Liver (tissue), 9 donors: ENCODE data around the gene SCNN1A. TPM values are rescaled to one million over a fixed set of nuclear protein-coding genes. Genes with fewer than 3 reads are reported as not detected.

Source experiments
- DNase-seq: peaks from one replicate; pipeline ENCODE4 v3.0.0-alpha.2; 2017; ENCODE audit warnings: low spot score
- H3K27ac ChIP-seq, 2 donors: one replicate each; pipeline ENCODE4 v1.7.0; 2013; ENCODE audit warnings: inconsistent platforms in 2 of 2, low read length in 2 of 2, control low read depth in 1 of 2, low read depth in 1 of 2, mild to moderate bottlenecking in 1 of 2
- H3K27me3 ChIP-seq, 4 donors: one replicate each; pipeline versions ENCODE4 v1.6.1 to v1.7.0; 2013; ENCODE audit warnings: low read length in 3 of 4, inconsistent platforms in 1 of 4, mild to moderate bottlenecking in 1 of 4, moderate library complexity in 1 of 4; ENCODE audit not compliant: control insufficient read depth in 4 of 4, insufficient read depth in 4 of 4
- H3K36me3 ChIP-seq, 4 donors: one replicate each; pipeline versions ENCODE4 v1.6.1 to v1.7.0; 2013; ENCODE audit warnings: low read length in 3 of 4, mild to moderate bottlenecking in 3 of 4, low read depth in 1 of 4, moderate library complexity in 1 of 4; ENCODE audit not compliant: control insufficient read depth in 4 of 4, insufficient read depth in 3 of 4
- H3K4me1 ChIP-seq, 4 donors: one replicate each; pipeline versions ENCODE4 v1.6.1 to v1.7.0; 2013; ENCODE audit warnings: low read length in 3 of 4, mild to moderate bottlenecking in 3 of 4, moderate library complexity in 1 of 4; ENCODE audit not compliant: control insufficient read depth in 4 of 4, insufficient read depth in 4 of 4
- H3K4me3 ChIP-seq, 3 donors: one replicate each; pipeline versions ENCODE4 v1.6.1 to v1.7.0; 2013; ENCODE audit warnings: low read length in 3 of 3, control low read depth in 1 of 3, low read depth in 1 of 3, mild to moderate bottlenecking in 1 of 3
- H3K9ac ChIP-seq, 2 donors: one replicate each; pipeline ENCODE4 v1.7.0; 2013; ENCODE audit warnings: low read length in 2 of 2, mild to moderate bottlenecking in 2 of 2, moderate library complexity in 2 of 2, control low read depth in 1 of 2, low read depth in 1 of 2
- H3K9me3 ChIP-seq, 4 donors: one replicate each; pipeline versions ENCODE4 v1.6.1 to v1.7.0; 2013; ENCODE audit warnings: low read length in 3 of 4; ENCODE audit not compliant: control insufficient read depth in 4 of 4
- EGR1 ChIP-seq, 2 donors: IDR thresholded peaks; 2 replicates each; pipeline ENCODE4 v1.6.1; 2016 to 2018; ENCODE audit warnings: antibody characterized with exemption in 2 of 2, low read depth in 2 of 2
- FOXA1 ChIP-seq: IDR thresholded peaks from 2 replicates; pipeline ENCODE4 v1.6.1; 2016; ENCODE audit warnings: antibody characterized with exemption
- FOXA2 ChIP-seq: IDR thresholded peaks from 2 replicates; pipeline ENCODE4 v1.6.1; 2016; ENCODE audit warnings: antibody characterized with exemption
- GABPA ChIP-seq, 2 donors: IDR thresholded peaks in 1 of 2; conservative IDR thresholded peaks in 1 of 2; 2 replicates each; pipeline ENCODE4 v1.6.1; 2016; ENCODE audit warnings: antibody characterized with exemption in 2 of 2, mild to moderate bottlenecking in 1 of 2, moderate library complexity in 1 of 2
- HNF4A ChIP-seq, 2 donors: conservative IDR thresholded peaks; 2 replicates each; pipeline ENCODE4 v1.6.1; 2016; ENCODE audit warnings: antibody characterized with exemption in 2 of 2, mild to moderate bottlenecking in 2 of 2
- HNF4G ChIP-seq: IDR thresholded peaks from 2 replicates; pipeline ENCODE4 v1.6.1; 2016; ENCODE audit warnings: antibody characterized with exemption
- JUND ChIP-seq, 2 donors: IDR thresholded peaks; 2 replicates each; pipeline ENCODE4 v1.6.1; 2016; ENCODE audit warnings: antibody characterized with exemption in 2 of 2
- NR2F2 ChIP-seq: IDR thresholded peaks from 2 replicates; pipeline ENCODE4 v1.6.1; 2016; ENCODE audit warnings: antibody characterized with exemption
- RAD21 ChIP-seq, 2 donors: IDR thresholded peaks; 2 replicates each; pipeline ENCODE4 v1.6.1; 2016; ENCODE audit warnings: antibody characterized with exemption in 2 of 2, mild to moderate bottlenecking in 2 of 2
- SP1 ChIP-seq: IDR thresholded peaks from 2 replicates; pipeline ENCODE4 v1.6.1; 2018; ENCODE audit warnings: antibody characterized with exemption, mild to moderate bottlenecking
- TAF1 ChIP-seq: conservative IDR thresholded peaks from 2 replicates; pipeline ENCODE4 v1.6.1; 2016; ENCODE audit warnings: antibody characterized with exemption, mild to moderate bottlenecking
- YY1 ChIP-seq: IDR thresholded peaks from 2 replicates; pipeline ENCODE4 v1.6.1; 2016; ENCODE audit warnings: antibody characterized with exemption, mild to moderate bottlenecking
- WGBS: extraction: QIAGEN DNeasy Blood & Tissue Kit; methylation state at CpG from one replicate; pipeline ENCODE4 v1.1.7; 2013; 5-methylcytosine and 5-hydroxymethylcytosine counted together
- polyA plus RNA-seq, 2 donors: library from polyadenylated mRNA; stranded (reverse) in 1 of 2; unstranded in 1 of 2; fragments of 200-250 nt in 1 of 2; fragments of >200 nt in 1 of 2; fragmentation: Nextera tagmentation in 1 of 2; extraction: Ambion mirVana in 1 of 2; gene quantifications; one replicate each; pipeline versions ENCODE4 v1.2.1 to v1.2.3, GENCODE V29; 2013 to 2015
- total RNA-seq, 2 donors: library from RNA; depleted of rRNA; stranded (reverse); fragments of >200 nt; gene quantifications; one replicate each; pipeline ENCODE4 v1.2.3, GENCODE V29; 2014
- TF ChIP-seq, protein P1 (sequence below): fragments of 150-350 bp; IDR thresholded peaks from 2 replicates; pipeline ENCODE4 v1.5.1; 2017; ENCODE audit warnings: improper control_type of control experiment, low read depth, low read length; ENCODE audit not compliant: missing input control
- TF ChIP-seq, protein P2 (sequence below): IDR thresholded peaks from 2 replicates; pipeline ENCODE4 v1.6.1; 2016; ENCODE audit warnings: antibody characterized with exemption
- TF ChIP-seq, protein P3 (sequence below): IDR thresholded peaks from 2 replicates; pipeline ENCODE4 v1.6.1; 2016; ENCODE audit warnings: antibody characterized with exemption
- TF ChIP-seq, protein P4 (sequence below): IDR thresholded peaks from 2 replicates; pipeline ENCODE4 v1.6.1; 2016; ENCODE audit warnings: antibody characterized with exemption
- TF ChIP-seq, protein P5 (sequence below): IDR thresholded peaks from 2 replicates; pipeline ENCODE4 v1.6.1; 2016; ENCODE audit warnings: antibody characterized with exemption, mild to moderate bottlenecking
- donor health status: healthy.
- donor health status: healthy.
- donor health status: healthy.
- donor health status: healthy.
- donor health status: healthy.

The SCNN1A gene
- 1 to 10 TPM in 1 of 2 donors, under 1 TPM in 1; 0.47 to 7.7 TPM for total RNA-seq
- 1 to 10 TPM; 2.2 to 3.5 TPM for polyA plus RNA-seq

DNA sequence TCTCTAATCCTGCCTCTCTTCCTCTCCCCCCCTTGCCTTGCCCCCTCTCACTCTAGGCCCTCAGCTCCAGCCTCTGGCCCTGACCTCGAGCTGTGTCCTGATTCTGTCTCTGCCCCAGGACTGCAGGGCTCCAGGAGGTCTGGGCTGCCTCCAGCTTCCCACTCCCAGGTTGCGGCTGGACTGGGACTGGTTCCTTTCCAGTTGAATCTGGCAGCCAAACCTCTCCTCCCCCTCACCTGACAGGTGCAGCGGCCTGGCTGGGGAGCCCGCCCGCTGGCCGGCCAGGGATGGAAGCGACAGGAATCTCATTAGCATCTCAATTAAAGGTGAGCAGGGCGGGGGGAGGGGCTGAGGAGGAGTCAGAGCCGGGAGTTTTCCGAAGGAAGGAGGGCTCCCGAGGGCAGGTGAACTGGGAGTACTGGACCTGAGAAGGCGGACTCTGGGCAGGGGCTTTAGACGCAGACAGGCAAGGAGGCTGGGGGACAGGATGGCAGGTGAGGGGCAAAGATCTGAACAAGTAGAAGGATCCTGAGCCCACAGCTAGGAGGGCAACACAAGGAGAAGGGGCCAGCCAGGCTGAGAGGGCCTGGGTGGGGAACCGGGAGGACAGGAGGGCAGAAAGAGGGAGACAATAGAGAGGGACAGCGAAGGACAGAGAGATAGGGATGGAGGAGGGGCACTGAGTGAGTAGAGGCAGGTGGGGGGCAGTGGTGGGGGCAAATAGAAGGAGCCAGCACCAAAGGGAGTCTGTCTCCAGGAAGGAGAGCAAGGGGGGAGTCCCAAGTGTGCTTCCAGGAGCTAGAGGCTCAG lies at the start of gene SCNN1A:
SCNN1A (minus strand) TSS at position 295 of the 810 bp plus-strand sequence. CDS start 780 bp downstream, outside the sequence.
- 76% methylated on average over 15 of the region's 15 CpGs for WGBS
- no peak within 1 kb of the TSS for H3K9ac ChIP-seq

More for the DNA sequence above, at the start of gene SCNN1A:
- peak within 1 kb of the TSS in 1 of 2 donors; percentile 61 for H3K27ac ChIP-seq
- DNase-seq, result no peak
- H3K27me3 ChIP-seq, result no peaks in the 10 kb centered on the region
- TF ChIP-seq HNF4A (conservative IDR thresholded peaks at IDR 0.05) (no peak), SP1 (no peak), FOXA1 (no peak), YY1 (no peak), GABPA (IDR thresholded peaks at IDR 0.05 in 1 of 2, conservative IDR thresholded peaks at IDR 0.05 in 1 of 2) (no peak), EGR1 (IDR thresholded peaks at IDR 0.05; ENCODE audit: low read depth in 2 of 2) (no peak), RAD21 (IDR thresholded peaks at IDR 0.05) (no peak), NR2F2 (no peak), HNF4G (no peak), JUND (IDR thresholded peaks at IDR 0.05) (no peak), FOXA2 (no peak), TAF1 (no peak)
- TF ChIP-seq, protein P1, sequence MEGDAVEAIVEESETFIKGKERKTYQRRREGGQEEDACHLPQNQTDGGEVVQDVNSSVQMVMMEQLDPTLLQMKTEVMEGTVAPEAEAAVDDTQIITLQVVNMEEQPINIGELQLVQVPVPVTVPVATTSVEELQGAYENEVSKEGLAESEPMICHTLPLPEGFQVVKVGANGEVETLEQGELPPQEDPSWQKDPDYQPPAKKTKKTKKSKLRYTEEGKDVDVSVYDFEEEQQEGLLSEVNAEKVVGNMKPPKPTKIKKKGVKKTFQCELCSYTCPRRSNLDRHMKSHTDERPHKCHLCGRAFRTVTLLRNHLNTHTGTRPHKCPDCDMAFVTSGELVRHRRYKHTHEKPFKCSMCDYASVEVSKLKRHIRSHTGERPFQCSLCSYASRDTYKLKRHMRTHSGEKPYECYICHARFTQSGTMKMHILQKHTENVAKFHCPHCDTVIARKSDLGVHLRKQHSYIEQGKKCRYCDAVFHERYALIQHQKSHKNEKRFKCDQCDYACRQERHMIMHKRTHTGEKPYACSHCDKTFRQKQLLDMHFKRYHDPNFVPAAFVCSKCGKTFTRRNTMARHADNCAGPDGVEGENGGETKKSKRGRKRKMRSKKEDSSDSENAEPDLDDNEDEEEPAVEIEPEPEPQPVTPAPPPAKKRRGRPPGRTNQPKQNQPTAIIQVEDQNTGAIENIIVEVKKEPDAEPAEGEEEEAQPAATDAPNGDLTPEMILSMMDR, result no peak
- TF ChIP-seq, protein P2, sequence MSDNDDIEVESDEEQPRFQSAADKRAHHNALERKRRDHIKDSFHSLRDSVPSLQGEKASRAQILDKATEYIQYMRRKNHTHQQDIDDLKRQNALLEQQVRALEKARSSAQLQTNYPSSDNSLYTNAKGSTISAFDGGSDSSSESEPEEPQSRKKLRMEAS, result no peak
- TF ChIP-seq, protein P3, sequence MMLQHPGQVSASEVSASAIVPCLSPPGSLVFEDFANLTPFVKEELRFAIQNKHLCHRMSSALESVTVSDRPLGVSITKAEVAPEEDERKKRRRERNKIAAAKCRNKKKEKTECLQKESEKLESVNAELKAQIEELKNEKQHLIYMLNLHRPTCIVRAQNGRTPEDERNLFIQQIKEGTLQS, result no peak
- TF ChIP-seq, protein P4, sequence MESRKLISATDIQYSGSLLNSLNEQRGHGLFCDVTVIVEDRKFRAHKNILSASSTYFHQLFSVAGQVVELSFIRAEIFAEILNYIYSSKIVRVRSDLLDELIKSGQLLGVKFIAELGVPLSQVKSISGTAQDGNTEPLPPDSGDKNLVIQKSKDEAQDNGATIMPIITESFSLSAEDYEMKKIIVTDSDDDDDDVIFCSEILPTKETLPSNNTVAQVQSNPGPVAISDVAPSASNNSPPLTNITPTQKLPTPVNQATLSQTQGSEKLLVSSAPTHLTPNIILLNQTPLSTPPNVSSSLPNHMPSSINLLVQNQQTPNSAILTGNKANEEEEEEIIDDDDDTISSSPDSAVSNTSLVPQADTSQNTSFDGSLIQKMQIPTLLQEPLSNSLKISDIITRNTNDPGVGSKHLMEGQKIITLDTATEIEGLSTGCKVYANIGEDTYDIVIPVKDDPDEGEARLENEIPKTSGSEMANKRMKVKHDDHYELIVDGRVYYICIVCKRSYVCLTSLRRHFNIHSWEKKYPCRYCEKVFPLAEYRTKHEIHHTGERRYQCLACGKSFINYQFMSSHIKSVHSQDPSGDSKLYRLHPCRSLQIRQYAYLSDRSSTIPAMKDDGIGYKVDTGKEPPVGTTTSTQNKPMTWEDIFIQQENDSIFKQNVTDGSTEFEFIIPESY, result no peak
- TF ChIP-seq, protein P5, sequence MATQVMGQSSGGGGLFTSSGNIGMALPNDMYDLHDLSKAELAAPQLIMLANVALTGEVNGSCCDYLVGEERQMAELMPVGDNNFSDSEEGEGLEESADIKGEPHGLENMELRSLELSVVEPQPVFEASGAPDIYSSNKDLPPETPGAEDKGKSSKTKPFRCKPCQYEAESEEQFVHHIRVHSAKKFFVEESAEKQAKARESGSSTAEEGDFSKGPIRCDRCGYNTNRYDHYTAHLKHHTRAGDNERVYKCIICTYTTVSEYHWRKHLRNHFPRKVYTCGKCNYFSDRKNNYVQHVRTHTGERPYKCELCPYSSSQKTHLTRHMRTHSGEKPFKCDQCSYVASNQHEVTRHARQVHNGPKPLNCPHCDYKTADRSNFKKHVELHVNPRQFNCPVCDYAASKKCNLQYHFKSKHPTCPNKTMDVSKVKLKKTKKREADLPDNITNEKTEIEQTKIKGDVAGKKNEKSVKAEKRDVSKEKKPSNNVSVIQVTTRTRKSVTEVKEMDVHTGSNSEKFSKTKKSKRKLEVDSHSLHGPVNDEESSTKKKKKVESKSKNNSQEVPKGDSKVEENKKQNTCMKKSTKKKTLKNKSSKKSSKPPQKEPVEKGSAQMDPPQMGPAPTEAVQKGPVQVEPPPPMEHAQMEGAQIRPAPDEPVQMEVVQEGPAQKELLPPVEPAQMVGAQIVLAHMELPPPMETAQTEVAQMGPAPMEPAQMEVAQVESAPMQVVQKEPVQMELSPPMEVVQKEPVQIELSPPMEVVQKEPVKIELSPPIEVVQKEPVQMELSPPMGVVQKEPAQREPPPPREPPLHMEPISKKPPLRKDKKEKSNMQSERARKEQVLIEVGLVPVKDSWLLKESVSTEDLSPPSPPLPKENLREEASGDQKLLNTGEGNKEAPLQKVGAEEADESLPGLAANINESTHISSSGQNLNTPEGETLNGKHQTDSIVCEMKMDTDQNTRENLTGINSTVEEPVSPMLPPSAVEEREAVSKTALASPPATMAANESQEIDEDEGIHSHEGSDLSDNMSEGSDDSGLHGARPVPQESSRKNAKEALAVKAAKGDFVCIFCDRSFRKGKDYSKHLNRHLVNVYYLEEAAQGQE, result no peak
- no peaks in the 10 kb centered on the region for H3K9me3 ChIP-seq
- no peak within 1 kb of the TSS for H3K4me3 ChIP-seq
- H3K36me3 ChIP-seq, result no peaks in the 10 kb centered on the region
- H3K4me1 ChIP-seq, result peaks cover 5 to 20% (median 13%) of the 10 kb centered on the region in 4 donors
